ENCODE results near the gene RILP.

The RILP gene

GRCh38 chr17:1648173-1648962, 1.3 kb downstream of the RILP start:
- DNase-seq (ENCODE audit: low read depth, low spot score) = no peak

GRCh38 chr17:1647802-1648171, 1.9 kb downstream of the RILP start:
- DNase-seq (ENCODE audit: low read depth, low spot score) = no peak

- DNase-seq (ENCODE audit: low read depth, low spot score) = no peak
Observed at GRCh38 chr17:1646199-1646875, 3.3 kb downstream of the RILP start.

- DNase-seq (ENCODE audit: low read depth, low spot score) = no peak
Observed at GRCh38 chr17:1645207-1646171, 4.2 kb downstream of the RILP start, which contains the start of gene SCARF1. TSS of gene SCARF1 (minus strand) at chr17:1645732. CDS start at chr17:1645697, 35 bp downstream.

GRCh38 chr17:1644493-1645206, 5.0 kb downstream of the RILP start:
- DNase-seq (ENCODE audit: low read depth, low spot score) = no peak

GRCh38 chr17:1643999-1644492, 5.6 kb downstream of the RILP start:
- DNase-seq (ENCODE audit: low read depth, low spot score) = no peak

GRCh38 chr17:1643293-1643998, 6.2 kb downstream of the RILP start:
- DNase-seq (ENCODE audit: low read depth, low spot score) = no peak

GRCh38 chr17:1641065-1641403, 8.6 kb downstream of the RILP start:
- DNase-seq (ENCODE audit: low read depth, low spot score) = no peak

GRCh38 chr17:1640329-1641064, 9.2 kb downstream of the RILP start:
- no peak for DNase-seq (ENCODE audit: low read depth, low spot score)

GRCh38 chr17:1639549-1640180, 10.0 kb downstream of the RILP start:
- DNase-seq (ENCODE audit: low read depth, low spot score) = no peak

GRCh38 chr17:1638624-1639300, 10.9 kb downstream of the RILP start:
- no peak for DNase-seq (ENCODE audit: low read depth, low spot score)

- DNase-seq (ENCODE audit: low read depth, low spot score) = no peak
Observed at GRCh38 chr17:1638171-1638590, 11.5 kb downstream of the RILP start.

- no peak for DNase-seq (ENCODE audit: low read depth, low spot score)
Observed at GRCh38 chr17:1636732-1637285, 12.9 kb downstream of the RILP start.

GRCh38 chr17:1635675-1636465, 13.8 kb downstream of the RILP start:
- no peak for DNase-seq (ENCODE audit: low read depth, low spot score)

GRCh38 chr17:1634841-1635650, 14.6 kb downstream of the RILP start:
- DNase-seq (ENCODE audit: low read depth, low spot score) = no peak

- DNase-seq (ENCODE audit: low read depth, low spot score) = no peak
Observed at GRCh38 chr17:1630662-1631061, 19.0 kb downstream of the RILP start.

All from iPS DF 19.7 (cell line).